GM06990 (cell line): Measurements from ENCODE around the gene GET4.

Experiments
- DNase-seq: peaks from one replicate; pipeline ENCODE4 v3.0.0-alpha.2; 2011; ENCODE audit not compliant: insufficient read length; ENCODE audit errors: extremely low read depth
- H3K27me3 ChIP-seq: replicated peaks from 2 replicates; pipeline ENCODE4 v1.6.0; 2011; ENCODE audit warnings: low read length; ENCODE audit not compliant: control insufficient read depth, insufficient read depth
- H3K36me3 ChIP-seq: 2 replicates; pipeline ENCODE4 v1.5.1; 2011; ENCODE audit warnings: low read length; ENCODE audit not compliant: control insufficient read depth, insufficient read depth
- H3K4me3 ChIP-seq: replicated peaks from 2 replicates; pipeline ENCODE4 v1.5.1; 2011; ENCODE audit warnings: low read depth, mild to moderate bottlenecking, control low read depth, low read length
- CTCF ChIP-seq: IDR thresholded peaks from 2 replicates; pipeline ENCODE4 v1.5.1; 2011; ENCODE audit warnings: low read length, control low read depth, mild to moderate bottlenecking, inconsistent platforms; ENCODE audit not compliant: insufficient read depth, poor library complexity, severe bottlenecking

Gene GET4

DNA sequence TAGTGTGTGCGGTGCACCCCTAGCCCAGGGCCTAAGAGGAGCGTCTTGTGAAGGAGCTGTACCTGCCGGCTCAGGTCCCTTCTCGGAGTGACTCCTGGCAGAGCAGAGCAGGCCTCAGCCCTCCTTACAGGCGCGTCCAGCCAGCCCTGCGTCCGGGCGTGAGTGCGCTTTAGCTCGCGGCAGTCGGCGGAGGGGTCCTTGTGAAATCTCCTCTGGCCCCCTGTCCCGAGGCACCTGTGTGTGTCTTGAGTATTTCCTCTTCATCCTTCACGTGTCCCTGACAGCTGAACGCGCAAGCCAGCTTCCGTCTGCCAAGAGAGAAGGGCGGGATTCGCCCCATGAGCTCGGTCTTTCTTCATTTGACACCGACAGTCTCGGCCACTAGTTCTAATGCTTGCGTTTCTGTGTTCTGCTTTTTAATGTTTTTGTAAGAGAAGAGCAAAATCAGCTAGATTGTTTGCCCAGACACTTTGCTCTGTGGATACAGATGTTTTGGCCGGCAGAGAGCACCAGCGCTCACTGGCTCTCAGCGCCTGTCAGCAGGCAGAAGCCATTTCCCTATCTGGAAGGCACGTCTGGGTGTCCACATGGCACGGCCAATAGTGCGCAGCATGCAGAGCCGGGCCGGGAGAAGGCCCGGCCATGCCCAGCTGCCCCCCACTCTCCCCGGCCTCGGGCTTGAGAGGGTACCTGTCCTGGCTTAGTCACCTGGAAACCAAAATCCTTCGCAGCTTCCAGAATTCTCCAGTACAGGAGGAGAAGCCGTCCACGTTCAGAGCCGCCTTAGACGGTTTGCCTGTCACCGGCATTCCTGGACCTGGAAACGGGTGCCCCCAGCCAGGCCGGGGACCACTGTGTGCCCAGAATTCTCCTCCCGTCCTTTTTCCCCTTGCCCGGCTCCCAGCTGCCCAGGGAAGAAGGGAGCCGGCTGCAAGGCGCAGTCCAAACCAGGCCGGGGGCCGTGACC, 7.0 kb downstream of the GET4 start:
- Histone ChIP-seq H3K36me3 (peaks cover 26% of the 10 kb centered on the region), H3K27me3 (no peaks in the 10 kb centered on the region), H3K4me3 (no peak overlapping the region)
- no peak for TF ChIP-seq CTCF
- no peak for DNase-seq

DNA sequence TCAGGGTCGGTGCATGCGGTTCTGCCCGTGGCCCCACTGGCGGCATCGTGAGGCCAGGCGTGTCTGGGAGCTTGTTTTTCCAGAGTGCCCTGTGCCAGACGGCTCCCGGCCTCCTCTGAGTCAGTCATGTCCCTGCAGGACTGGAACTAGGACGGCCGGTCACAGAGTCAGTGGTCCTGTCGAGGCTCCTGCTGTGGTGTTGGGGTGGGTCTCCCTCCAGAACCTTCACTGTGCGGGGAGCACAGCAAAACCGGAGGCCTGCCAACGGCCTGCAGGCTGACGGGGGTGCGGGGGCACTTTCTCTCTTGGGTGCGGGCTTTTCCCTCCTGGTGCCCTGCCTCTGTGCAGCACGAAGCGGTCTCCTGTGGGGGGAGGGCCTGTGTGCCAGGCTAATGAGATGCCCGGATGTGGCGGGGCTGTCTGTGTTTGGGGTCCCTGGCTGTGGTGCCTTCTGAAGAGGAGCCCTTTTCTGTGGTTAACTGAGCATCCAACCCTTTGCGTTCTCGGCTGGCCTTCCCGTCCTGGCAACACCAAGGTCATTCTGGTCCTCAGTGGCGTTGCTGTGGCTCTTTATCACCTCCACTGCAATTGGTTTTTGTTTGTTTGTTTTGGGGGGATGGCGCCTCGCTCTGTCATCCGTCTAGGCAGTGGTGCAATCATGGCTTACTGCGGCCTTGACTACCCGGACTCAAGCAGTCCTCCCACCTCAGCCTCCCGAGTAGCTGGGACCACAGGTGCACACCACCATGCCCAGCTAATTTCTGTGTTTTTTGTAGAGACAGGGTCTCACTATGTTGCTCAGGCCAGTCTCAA, 8.0 kb downstream of the GET4 start:
- TF ChIP-seq CTCF, result no peak
- Histone ChIP-seq H3K27me3 (no peaks in the 10 kb centered on the region), H3K36me3 (peaks cover 31% of the 10 kb centered on the region), H3K4me3 (no peak overlapping the region)
- no peak for DNase-seq

- no peak overlapping the region for H3K4me3 ChIP-seq
- peaks cover 31% of the 10 kb centered on the region for H3K36me3 ChIP-seq
- no peaks in the 10 kb centered on the region for H3K27me3 ChIP-seq
- TF ChIP-seq CTCF, result no peak
- DNase-seq, result no peak
Observed at GRCh38 chr7:885261-885892, 9.0 kb downstream of the GET4 start.

- Histone ChIP-seq H3K4me3 (no peak overlapping the region), H3K36me3 (peaks cover 31% of the 10 kb centered on the region), H3K27me3 (no peaks in the 10 kb centered on the region)
- no peak for DNase-seq
- no peak for TF ChIP-seq CTCF
Observed at GRCh38 chr7:885893-886625, 9.7 kb downstream of the GET4 start.

DNA sequence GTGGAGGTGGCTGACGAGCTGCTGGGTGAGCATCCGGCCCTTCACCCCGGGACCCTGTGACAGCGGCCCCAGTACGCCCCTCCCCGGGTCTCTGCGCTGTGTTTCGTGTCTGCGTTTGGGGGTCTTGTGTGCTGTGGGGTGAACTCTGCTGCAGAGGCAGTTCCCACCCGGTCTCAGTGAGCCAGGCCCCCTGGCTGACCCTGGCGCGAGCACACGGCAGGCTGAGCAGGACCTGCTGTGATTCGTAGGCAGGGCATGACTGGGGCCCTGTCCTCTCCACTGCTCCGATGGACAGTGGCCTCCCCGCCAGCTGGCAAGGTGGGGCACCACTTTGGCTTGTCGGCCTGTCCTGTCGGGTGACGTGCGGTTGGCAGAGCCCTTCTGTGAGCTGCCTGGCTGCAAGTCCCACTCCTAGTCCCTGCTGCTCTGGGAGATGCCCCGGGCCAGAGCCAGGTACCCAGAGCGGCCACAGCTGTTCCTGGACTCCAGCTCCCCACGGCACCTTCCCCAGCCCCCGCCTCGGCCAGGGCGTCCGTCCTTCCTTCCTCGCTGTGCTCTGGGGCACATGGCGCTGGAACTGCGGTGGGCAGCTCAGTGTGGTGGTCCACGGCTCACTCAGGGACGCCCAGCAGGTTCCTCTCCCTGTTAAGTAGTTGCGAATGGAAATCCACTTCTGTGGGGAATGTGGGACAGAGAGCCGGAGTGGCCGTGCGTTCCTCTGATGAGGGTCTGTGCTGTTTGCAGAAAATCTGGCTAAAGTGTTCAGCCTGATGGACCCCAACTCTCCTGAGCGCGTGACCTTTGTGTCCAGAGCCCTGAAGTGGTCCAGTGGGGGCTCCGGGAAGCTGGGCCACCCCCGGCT, 10.5 kb downstream of the GET4 start:
- H3K4me3 ChIP-seq, result no peak overlapping the region
- no peak for DNase-seq
- TF ChIP-seq CTCF, result no peak
- H3K27me3 ChIP-seq, result no peaks in the 10 kb centered on the region
- H3K36me3 ChIP-seq, result peaks cover 33% of the 10 kb centered on the region
